Fibroblast of lung (primary cell): ENCODE data around the gene FAF2.

Experiments used
- CTCF ChIP-seq, 2 donors: IDR thresholded peaks in 1 of 2; conservative IDR thresholded peaks in 1 of 2; 1 replicate in 1 of 2; 2 replicates in 1 of 2; pipeline ENCODE4 v1.5.1; 2011 to 2012; ENCODE audit warnings: low read length in 2 of 2, control low read depth in 1 of 2, inconsistent platforms in 1 of 2, low read depth in 1 of 2, mild to moderate bottlenecking in 1 of 2
- EZH2 ChIP-seq: IDR thresholded peaks from 2 replicates; pipeline ENCODE4 v1.5.1; 2012; ENCODE audit warnings: low read length, control low read depth, mild to moderate bottlenecking; ENCODE audit errors: missing control alignments

DNA sequence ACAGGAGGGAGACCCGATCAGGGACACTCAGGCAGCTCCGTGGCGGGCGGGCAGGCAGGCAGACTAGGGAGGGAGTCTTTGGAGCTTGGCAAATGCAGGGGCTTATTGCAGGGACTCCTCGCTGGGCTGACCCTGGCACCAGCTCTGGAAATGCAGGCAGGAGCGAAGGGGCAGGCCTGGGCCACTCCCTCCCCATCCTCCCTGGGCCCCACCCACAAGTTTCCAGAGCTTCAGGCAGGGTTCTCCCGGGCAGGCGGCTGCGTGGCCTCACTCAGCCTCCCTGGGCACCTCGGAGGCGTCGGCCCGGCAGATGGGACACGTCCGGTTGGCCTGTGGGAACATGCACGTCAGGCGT, 80.6 kb downstream of the FAF2 start:
- TF ChIP-seq CTCF (conservative IDR thresholded peaks at IDR 0.05 in 1 of 2, IDR thresholded peaks at IDR 0.05 in 1 of 2; ENCODE audit: low read depth in 1 of 2, low read length in 2 of 2) = no peak
- no peak for TF ChIP-seq EZH2
